Globus pallidus (tissue), 1 donor: ENCODE data around the gene CCT4.
"Not testable (repeated sequence)": the region's sequence is repeated elsewhere in the genome, so short reads cannot be mapped to it uniquely, and the experiment has no call there.

Experiments used
- DNase-seq: peaks from one replicate; pipeline ENCODE4 v3.0.0-alpha.2; 2015; ENCODE audit warnings: low spot score

Gene CCT4

GRCh38 chr2:61879351-61879750 is 9.1 kb downstream of the CCT4 start:
- not testable (repeated sequence) for DNase-seq

- DNase-seq: no peak
These were observed 9.7 kb downstream of the CCT4 start for GRCh38 chr2:61878761-61879160.

- DNase-seq: no peak
These were observed 10.7 kb downstream of the CCT4 start for GRCh38 chr2:61877571-61878245.

DNA sequence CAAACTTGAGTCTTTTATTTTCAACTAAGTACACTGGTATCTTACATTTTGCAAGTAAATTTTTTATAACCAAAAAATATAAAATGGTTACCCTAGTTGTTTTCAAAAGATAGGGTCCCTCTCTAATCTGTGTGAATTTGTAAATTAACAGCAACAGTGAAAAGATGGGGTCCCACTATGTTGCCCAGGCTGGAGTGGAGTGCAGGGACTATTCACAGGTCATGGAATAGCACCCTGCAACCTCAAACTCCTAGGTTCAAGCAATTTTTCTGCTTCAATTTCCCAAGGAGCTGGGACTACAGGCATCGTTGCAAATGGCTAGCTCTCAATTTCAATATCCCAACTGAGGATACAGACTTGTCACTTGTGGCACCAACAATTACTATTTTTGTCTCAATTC is 12.1 kb downstream of the CCT4 start:
- no peak for DNase-seq

GRCh38 chr2:61866482-61867089 is 21.9 kb downstream of the CCT4 start:
- DNase-seq: not testable (repeated sequence)

GRCh38 chr2:61862085-61862484 is 26.4 kb downstream of the CCT4 start:
- DNase-seq: no peak

DNA sequence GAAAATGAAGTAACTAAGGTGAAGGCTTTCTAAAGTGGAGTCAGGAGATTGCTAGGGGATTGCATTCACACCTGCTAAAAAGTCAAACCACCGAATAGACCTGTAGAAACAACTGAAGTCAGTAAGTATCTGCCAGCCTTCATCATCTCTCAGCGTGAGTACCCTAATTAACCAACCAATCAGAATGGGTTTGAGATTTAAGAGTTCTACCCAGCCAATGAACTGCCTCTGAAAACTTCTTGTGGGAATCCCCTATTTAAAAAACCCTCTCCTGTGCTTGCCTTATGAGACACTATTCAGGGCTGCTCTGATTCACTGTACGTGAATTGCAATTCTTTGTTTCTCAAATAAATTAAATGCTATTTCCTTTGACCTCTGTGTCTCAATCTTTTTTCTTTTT is 31.2 kb downstream of the CCT4 start:
- no peak for DNase-seq

DNA sequence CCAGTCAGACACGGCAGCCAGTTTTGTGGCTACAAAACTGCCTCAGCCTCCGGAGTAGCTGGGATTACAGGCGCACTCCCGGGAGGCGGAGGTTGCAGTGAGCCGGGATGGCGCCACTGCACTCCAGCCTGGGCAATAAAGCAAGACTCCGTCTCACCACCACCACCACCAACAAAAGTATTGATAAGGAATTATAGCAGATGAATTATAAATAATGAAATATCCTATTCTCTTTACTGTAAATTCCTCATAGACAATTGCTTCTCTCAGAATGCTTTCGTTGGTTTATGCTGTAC is 33.2 kb downstream of the CCT4 start:
- DNase-seq: no peak

GRCh38 chr2:61854564-61855317 is 33.7 kb downstream of the CCT4 start:
- peak; percentile 98 for DNase-seq

DNA sequence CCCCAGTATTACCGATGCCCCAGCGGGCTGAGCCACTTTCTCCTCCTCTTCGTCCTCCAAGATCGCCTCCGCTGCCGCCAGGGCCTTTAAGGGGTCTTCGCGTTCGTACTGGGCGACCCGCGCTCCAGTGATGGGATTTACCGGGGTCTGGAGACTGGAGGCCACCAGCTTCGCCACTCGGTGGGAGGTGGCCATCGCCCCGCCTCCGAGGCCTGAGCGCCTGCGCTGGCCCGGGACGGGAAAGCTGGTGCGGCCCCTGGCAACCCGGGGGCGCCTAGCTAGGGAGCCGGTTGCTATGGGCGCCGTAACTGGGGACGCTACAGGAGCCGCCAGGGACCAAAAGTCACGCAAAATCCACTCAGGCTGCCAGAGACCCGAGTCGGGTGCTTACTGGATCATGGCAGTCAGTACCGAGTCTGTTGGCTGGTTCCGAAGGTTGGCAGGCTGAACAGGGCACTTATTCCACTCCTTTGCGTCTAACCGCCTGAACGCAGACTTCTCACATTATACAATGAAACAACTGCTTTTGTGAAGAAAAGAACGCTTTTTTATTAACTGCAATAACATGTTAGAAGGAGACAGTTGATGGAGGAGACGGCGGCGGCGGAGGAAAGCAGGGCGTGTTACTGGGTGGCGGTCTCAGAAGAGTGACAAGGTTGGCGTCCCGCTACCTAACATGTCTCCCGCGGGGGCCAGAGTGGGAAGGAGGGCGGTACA is 34.5 kb downstream of the CCT4 start, which contains the start of gene FAM161A:
FAM161A (minus strand) TSS at position 214 of the 717 bp plus-strand sequence; CDS start at position 195, 19 bp downstream.
- DNase-seq: peak; percentile 91

GRCh38 chr2:61853086-61853846 is 35.2 kb downstream of the CCT4 start:
- no peak for DNase-seq

- DNase-seq: not testable (repeated sequence)
These were observed 37.2 kb downstream of the CCT4 start for GRCh38 chr2:61851270-61851669.

- no peak for DNase-seq
These were observed 43.1 kb downstream of the CCT4 start for GRCh38 chr2:61845320-61845719.

DNA sequence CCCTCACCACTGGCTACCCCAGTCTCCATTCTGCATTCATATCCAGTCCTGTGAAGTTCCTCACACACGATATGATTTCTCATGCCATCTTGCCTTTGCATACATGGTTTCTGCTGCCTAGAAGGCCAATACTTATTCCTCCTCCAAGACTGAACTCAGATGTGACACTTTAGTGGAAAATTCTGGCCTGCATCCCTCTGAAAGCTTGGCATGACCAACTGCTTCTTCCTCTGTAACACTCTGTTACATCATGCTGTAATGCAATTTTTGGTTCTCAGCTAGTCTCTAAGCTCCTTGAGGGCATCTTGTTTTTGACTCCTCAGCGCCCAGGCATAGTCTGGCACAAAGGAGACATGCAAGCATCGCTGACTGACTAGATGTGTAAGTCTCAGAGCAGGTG is 47.2 kb downstream of the CCT4 start:
- DNase-seq: no peak

GRCh38 chr2:61834893-61835292 is 53.6 kb downstream of the CCT4 start:
- DNase-seq: no peak

GRCh38 chr2:61833971-61834370 is 54.5 kb downstream of the CCT4 start:
- no peak for DNase-seq

- no peak for DNase-seq
These were observed 56.1 kb downstream of the CCT4 start for GRCh38 chr2:61832183-61832841.

GRCh38 chr2:61822255-61822654 is 66.2 kb downstream of the CCT4 start:
- DNase-seq: no peak
